Nephron progenitor cell (in vitro differentiated cells): ENCODE data around the gene NGEF.

Experiments used
- DNase-seq: peaks from one replicate; pipeline ENCODE4 v3.0.0; 2021
- H3K27ac Mint-ChIP-seq: 2 replicates; pipeline ENCODE4 v1.8.0; 2021; ENCODE audit warnings: mild to moderate bottlenecking, moderate library complexity, mixed read lengths
- H3K27me3 Mint-ChIP-seq: 2 replicates; pipeline ENCODE4 v1.8.0; 2021; ENCODE audit warnings: mild to moderate bottlenecking, low read depth, mixed read lengths; ENCODE audit not compliant: poor library complexity
- H3K36me3 Mint-ChIP-seq: 2 replicates; pipeline ENCODE4 v1.8.0; 2021; ENCODE audit warnings: low read depth, mixed read lengths
- H3K4me1 Mint-ChIP-seq: 2 replicates; pipeline ENCODE4 v1.8.0; 2021; ENCODE audit warnings: mixed read lengths
- H3K4me3 Mint-ChIP-seq: 2 replicates; pipeline ENCODE4 v1.8.0; 2021; ENCODE audit warnings: mild to moderate bottlenecking, moderate library complexity, mixed read lengths
- H3K9me3 Mint-ChIP-seq: 2 replicates; pipeline ENCODE4 v1.8.0; 2021; ENCODE audit warnings: mild to moderate bottlenecking, moderate library complexity, mixed read lengths
- TF ChIP-seq, protein P1 (sequence below): fragments of 200-600 bp; sonication (generic); IDR thresholded peaks from 2 replicates; pipeline ENCODE4 v1.5.0; 2021; ENCODE audit warnings: antibody characterized with exemption

Gene NGEF

DNA sequence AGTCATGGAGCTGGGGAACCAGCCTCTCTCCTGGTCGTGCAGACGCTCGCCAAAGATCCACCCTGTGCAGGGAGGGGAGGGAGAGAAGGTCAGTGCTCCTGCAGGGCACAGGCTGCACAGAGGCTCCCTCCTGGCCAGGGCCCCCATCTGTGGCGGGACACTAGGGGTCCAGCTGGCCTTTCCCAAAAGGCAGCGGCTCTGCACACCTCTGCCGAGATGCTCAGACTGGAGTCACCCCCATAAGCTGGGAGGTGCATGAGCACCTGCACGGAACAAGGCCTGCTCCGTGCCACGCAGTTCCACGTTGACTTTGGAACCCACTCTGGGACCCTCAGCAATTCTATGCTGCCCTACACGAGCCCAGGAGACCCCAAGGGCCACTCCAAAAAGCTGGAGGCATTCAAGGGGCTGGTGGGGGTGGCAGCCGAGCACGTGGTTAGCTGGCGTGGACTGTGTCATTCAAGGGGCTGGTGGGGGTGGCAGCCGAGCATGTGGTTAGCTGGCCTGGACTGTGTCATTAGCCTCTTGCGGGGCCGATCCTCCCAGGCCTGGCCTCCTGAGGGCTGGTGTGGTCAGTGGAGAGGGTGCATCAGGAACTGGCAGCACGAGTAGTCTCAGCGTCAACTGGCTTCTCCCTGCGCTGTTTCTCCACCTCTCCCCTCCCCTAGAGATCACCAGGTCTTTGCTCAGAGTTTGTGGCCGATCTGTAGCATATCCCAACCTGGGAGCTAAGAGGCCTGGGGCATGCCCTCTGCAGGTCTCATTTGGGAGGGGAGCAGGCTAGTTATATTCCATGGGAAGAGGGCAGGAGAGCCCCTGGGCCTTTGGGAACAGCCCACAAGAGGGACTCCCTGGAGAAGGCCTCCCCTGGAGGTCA, 133.2 kb downstream of the NGEF start:
- Mint-ChIP-seq H3K4me3 (no peak overlapping the region), H3K9me3 (no peaks in the 10 kb centered on the region), H3K27me3 (peaks cover 31% of the 10 kb centered on the region), H3K36me3 (no peaks in the 10 kb centered on the region), H3K27ac (peak overlapping the region; percentile 39), H3K4me1 (peaks cover 24% of the 10 kb centered on the region)
- DNase-seq: no peak
- TF ChIP-seq, protein P1, sequence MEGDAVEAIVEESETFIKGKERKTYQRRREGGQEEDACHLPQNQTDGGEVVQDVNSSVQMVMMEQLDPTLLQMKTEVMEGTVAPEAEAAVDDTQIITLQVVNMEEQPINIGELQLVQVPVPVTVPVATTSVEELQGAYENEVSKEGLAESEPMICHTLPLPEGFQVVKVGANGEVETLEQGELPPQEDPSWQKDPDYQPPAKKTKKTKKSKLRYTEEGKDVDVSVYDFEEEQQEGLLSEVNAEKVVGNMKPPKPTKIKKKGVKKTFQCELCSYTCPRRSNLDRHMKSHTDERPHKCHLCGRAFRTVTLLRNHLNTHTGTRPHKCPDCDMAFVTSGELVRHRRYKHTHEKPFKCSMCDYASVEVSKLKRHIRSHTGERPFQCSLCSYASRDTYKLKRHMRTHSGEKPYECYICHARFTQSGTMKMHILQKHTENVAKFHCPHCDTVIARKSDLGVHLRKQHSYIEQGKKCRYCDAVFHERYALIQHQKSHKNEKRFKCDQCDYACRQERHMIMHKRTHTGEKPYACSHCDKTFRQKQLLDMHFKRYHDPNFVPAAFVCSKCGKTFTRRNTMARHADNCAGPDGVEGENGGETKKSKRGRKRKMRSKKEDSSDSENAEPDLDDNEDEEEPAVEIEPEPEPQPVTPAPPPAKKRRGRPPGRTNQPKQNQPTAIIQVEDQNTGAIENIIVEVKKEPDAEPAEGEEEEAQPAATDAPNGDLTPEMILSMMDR: no peak

DNA sequence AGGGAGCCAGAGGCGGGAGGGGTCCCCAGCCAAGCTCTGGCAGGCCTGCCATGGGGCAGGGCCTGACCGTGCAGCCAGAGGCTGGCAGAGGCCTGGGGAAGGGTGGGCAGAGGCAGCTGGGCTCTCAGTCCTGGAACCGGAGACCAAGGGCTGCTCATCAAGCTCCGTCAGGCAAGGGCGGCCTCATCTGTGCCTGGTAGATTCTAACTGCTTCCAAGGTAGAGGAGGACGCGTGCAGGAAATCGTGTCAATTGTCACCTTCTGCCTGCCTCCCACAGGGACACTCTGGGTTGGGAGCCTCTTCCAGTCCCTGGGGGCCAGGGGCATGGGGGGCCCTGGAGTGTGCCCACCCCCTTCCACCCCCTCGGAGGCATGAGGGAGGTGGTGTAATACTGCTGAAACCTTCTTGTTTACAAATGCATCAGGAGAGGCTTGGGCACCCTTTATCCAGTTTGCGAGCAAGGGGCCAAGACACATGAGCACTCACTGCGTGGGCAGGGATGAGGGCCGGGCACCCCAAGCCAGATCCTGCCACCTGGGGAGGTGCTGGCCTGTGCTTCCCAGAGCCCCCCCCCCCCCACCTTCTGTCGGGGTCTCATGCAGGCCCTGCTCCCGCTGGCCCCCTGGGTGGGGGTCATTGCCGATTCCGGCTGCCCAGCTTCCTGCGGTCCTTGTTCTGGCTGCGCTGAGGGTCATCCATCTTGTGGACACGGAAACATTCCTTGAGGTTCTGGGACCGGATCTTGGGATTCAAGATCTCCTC, 134.0 kb downstream of the NGEF start:
- no peak for DNase-seq
- Mint-ChIP-seq H3K4me1 (peaks cover 29% of the 10 kb centered on the region), H3K27me3 (peaks cover 36% of the 10 kb centered on the region), H3K27ac (no peak overlapping the region), H3K36me3 (no peaks in the 10 kb centered on the region), H3K9me3 (no peaks in the 10 kb centered on the region), H3K4me3 (no peak overlapping the region)
- TF ChIP-seq, protein P1: no peak

DNA sequence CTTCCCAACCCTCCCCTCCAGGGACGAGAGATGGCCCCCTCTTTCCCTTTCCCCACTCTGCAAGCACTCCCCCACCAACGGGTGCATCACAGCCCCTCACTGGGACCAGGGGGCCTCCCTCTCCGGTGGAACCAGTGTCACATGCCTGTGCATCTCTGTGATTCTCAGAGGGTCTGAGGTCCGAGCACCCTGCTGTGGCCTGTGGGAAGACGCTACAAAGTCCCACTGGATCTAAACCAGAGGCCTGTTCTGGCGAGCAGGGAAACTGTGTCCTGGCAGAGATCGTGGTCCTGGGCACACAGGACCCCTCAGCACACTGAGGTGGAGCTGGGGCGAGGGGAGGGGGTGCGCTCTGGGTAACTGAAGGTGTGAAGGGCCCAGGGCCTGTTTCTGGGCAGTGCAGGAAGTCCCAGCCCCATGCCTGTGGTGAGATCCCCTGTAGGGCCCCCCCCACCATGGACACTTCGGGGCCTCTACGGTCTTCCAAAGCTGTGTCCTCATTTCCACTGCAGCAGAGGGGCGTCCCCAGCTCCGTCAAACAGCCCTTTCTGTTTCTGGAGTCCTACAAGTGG, 135.0 kb downstream of the NGEF start:
- H3K4me3 Mint-ChIP-seq: peak overlapping the region; percentile 72
- no peak for DNase-seq
- H3K27me3 Mint-ChIP-seq: peaks cover 37% of the 10 kb centered on the region
- H3K27ac Mint-ChIP-seq: no peak overlapping the region
- H3K36me3 Mint-ChIP-seq: no peaks in the 10 kb centered on the region
- TF ChIP-seq, protein P1: no peak
- peaks cover 33% of the 10 kb centered on the region for H3K4me1 Mint-ChIP-seq
- no peaks in the 10 kb centered on the region for H3K9me3 Mint-ChIP-seq

DNA sequence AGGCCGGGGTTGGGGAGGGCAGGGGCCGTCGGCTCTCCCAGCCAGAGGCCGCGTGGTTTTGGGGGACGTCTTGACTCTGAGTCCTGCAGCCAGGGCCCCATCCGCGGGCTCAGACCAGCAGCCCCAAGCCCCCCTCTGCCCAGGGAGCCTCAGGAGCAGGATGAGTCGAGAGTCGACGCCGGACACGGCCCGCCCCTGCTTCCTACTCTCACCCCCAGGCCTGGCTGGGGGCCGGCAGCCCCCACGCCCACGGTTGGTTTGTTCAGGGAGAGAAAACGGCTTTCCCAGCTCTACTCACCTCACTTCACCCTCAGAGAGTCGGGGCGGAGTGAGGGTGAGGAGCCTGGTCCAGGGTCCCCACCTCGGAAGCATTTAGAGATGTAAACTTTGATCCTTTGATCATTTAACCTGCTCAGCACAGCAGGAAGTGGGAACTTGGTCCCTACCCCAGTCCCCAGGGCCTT, 136.0 kb downstream of the NGEF start:
- no peak for DNase-seq
- H3K9me3 Mint-ChIP-seq: no peaks in the 10 kb centered on the region
- H3K27me3 Mint-ChIP-seq: peaks cover 37% of the 10 kb centered on the region
- H3K36me3 Mint-ChIP-seq: no peaks in the 10 kb centered on the region
- TF ChIP-seq, protein P1: no peak
- peak overlapping the region; percentile 72 for H3K4me3 Mint-ChIP-seq
- H3K4me1 Mint-ChIP-seq: peaks cover 33% of the 10 kb centered on the region
- H3K27ac Mint-ChIP-seq: no peak overlapping the region

DNA sequence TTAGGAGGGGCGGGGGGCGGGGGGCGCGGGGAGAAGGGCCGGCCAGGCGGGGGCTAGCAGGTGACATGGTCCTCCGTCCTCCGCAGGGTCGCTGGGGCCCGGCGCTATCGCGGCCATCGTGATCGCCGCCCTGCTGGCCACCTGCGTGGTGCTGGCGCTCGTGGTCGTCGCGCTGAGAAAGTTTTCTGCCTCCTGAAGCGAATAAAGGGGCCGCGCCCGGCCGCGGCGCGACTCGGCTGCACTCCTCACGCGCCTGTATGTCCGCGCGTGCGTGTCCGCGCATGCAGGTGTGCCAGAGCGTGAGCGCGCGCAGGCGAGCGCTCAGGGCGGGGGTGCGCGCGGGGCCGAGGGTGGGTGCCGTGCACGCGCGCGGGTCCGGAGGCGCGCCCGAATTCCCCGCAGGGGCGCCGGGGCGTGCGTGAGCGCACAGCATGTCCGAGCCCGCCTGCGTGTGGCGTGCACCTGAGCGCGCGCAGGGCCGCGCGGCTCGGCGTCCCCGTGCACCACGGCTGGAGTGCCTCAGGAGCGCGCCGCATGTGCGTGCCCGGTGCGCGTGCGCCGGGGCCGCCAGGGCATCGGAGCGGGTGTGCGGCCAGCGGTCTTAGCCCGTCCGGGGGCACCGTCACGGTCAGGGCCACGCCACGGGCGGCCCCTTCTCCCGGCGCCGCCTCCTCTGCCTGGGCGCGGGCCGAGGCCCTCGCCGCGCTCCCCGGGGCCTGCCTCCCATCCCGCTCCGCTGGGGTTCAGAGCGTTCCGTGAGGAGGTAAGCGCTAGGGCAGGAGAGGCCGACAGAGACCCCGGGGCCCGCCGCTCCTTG, 136.7 kb downstream of the NGEF start:
- peaks cover 37% of the 10 kb centered on the region for H3K27me3 Mint-ChIP-seq
- DNase-seq: peak; percentile 70
- peak overlapping the region; percentile 57 for H3K4me3 Mint-ChIP-seq
- no peaks in the 10 kb centered on the region for H3K9me3 Mint-ChIP-seq
- H3K4me1 Mint-ChIP-seq: peaks cover 31% of the 10 kb centered on the region
- H3K36me3 Mint-ChIP-seq: no peaks in the 10 kb centered on the region
- TF ChIP-seq, protein P1: peak; percentile 17
- H3K27ac Mint-ChIP-seq: no peak overlapping the region
